SU-DHL-6 (cell line): ENCODE measurements around the gene CBLN1.

ENCODE experiments used
- CTCF ChIP-seq: fragments of 200-600 bp; sonication (generic); IDR thresholded peaks from one replicate; pipeline ENCODE4 v1.5.1; 2017; ENCODE audit warnings: antibody characterized with exemption, mild to moderate bottlenecking, low read length, moderate library complexity; ENCODE audit not compliant: insufficient read depth, poor library complexity, severe bottlenecking
- EZH2phosphoT487 ChIP-seq: fragments of 200-600 bp; sonication (generic), shearing (Covaris generic); conservative IDR thresholded peaks from 2 replicates; pipeline ENCODE4 v1.6.1; 2018; ENCODE audit warnings: mild to moderate bottlenecking, antibody characterized with exemption, low read length, moderate library complexity, mixed read lengths

DNA sequence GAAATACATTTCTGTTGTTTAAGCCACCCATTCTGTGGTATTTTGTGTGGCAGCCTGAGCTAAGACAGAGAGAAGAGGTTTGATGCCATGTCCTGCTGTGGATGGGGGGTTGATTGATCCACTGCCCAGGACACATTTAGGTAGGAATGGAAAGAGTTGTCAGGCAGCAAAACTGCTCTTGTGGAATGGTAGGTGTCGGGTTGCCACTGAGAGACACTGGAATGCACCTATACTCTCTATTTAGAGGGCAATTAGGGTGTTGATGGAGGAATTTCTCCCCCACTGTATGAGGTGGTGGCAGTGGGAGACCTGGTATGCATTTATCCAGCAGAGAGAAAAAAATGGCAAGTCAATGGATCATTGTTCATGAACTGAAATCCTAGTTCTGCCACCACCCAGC lies 30.9 kb downstream of the CBLN1 start:
- TF ChIP-seq CTCF (no peak), EZH2phosphoT487 (no peak)
